Endothelial cell of umbilical vein (primary cell): ENCODE data around the gene POLR2F.

Experiments used
- EZH2 ChIP-seq: IDR thresholded peaks from 2 replicates; pipeline ENCODE4 v1.6.1; 2012; ENCODE audit warnings: borderline replicate concordance, low read depth, mild to moderate bottlenecking, moderate library complexity, low read length, inconsistent platforms; ENCODE audit not compliant: severe bottlenecking
- JUN ChIP-seq: IDR thresholded peaks from 2 replicates; pipeline ENCODE4 v1.6.1; 2011; ENCODE audit warnings: borderline replicate concordance, low read depth; ENCODE audit not compliant: insufficient read length, insufficient read depth
- POLR2A ChIP-seq: IDR thresholded peaks from 2 replicates; pipeline ENCODE4 v1.6.1; 2012; ENCODE audit warnings: low read depth, mild to moderate bottlenecking, control low read depth, low read length
- POLR2AphosphoS5 ChIP-seq: IDR thresholded peaks from 2 replicates; pipeline ENCODE4 v1.6.1; 2012; ENCODE audit warnings: low read depth, mild to moderate bottlenecking, control low read depth, low read length, moderate library complexity; ENCODE audit not compliant: insufficient read depth
- TF ChIP-seq, protein P1 (sequence below), 2 donors: IDR thresholded peaks; 1 replicate in 1 of 2; 2 replicates in 1 of 2; pipeline ENCODE4 v1.5.1; 2011; ENCODE audit warnings: low read length in 2 of 2, mild to moderate bottlenecking in 2 of 2, moderate library complexity in 2 of 2, control low read depth in 1 of 2, inconsistent platforms in 1 of 2, low read depth in 1 of 2; ENCODE audit not compliant: insufficient read depth in 1 of 2; ENCODE audit errors: extremely low read depth in 1 of 2
- TF ChIP-seq, protein P2 (sequence below): IDR thresholded peaks from 2 replicates; pipeline ENCODE4 v1.6.1; 2011; ENCODE audit not compliant: insufficient read depth, insufficient read length

DNA sequence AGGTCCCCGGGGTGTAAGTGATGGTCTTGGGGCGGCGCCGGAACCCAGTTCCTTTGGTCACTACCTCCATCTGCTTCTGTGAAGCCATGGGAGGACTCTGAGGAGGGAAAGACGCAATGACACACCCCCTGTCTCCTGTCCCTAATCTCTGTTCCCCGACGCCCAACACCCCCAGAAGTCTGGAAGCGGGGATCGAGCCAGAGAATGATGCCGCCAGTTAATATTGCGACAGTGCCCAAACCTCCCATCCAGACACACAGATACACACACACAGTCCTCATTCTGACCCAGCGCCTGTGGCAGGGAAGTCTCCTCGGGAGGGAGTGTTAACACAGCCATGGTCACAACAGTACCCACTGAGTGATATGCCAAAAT is 450 bp upstream of the POLR2F start:
- TF ChIP-seq, protein P1, sequence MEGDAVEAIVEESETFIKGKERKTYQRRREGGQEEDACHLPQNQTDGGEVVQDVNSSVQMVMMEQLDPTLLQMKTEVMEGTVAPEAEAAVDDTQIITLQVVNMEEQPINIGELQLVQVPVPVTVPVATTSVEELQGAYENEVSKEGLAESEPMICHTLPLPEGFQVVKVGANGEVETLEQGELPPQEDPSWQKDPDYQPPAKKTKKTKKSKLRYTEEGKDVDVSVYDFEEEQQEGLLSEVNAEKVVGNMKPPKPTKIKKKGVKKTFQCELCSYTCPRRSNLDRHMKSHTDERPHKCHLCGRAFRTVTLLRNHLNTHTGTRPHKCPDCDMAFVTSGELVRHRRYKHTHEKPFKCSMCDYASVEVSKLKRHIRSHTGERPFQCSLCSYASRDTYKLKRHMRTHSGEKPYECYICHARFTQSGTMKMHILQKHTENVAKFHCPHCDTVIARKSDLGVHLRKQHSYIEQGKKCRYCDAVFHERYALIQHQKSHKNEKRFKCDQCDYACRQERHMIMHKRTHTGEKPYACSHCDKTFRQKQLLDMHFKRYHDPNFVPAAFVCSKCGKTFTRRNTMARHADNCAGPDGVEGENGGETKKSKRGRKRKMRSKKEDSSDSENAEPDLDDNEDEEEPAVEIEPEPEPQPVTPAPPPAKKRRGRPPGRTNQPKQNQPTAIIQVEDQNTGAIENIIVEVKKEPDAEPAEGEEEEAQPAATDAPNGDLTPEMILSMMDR (IDR thresholded peaks at IDR 0.05; ENCODE audit: extremely low read depth in 1 of 2, insufficient read depth in 1 of 2, low read depth in 1 of 2, low read length in 2 of 2) = no peak
- no peak for TF ChIP-seq EZH2
- TF ChIP-seq POLR2AphosphoS5 = no peak
- TF ChIP-seq POLR2A = no peak
- TF ChIP-seq JUN = no peak
- TF ChIP-seq, protein P2, sequence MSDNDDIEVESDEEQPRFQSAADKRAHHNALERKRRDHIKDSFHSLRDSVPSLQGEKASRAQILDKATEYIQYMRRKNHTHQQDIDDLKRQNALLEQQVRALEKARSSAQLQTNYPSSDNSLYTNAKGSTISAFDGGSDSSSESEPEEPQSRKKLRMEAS = no peak
